ENCODE measurements around the gene FAM120A.

FAM120A gene

DNA sequence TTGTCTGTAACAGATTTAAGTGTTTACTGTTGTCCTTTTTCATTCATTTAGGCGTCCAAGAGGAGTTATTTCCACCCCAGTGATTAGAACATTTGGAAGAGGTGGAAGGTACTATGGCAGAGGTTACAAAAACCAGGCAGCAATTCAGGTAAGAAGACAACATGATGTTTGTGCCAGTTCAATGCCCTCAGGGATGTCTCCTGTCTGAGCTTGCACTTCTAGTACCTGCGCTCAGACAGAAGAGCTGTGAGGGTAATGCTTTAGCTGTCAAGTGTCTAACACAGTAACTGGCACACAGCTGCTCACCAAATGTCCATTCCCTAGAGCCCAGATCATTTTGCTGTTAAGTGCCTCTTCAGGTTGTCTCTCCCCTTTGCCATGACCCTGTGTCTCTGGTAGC is 110.7 kb downstream of the FAM120A start:
- DNase-seq = no peak

DNA sequence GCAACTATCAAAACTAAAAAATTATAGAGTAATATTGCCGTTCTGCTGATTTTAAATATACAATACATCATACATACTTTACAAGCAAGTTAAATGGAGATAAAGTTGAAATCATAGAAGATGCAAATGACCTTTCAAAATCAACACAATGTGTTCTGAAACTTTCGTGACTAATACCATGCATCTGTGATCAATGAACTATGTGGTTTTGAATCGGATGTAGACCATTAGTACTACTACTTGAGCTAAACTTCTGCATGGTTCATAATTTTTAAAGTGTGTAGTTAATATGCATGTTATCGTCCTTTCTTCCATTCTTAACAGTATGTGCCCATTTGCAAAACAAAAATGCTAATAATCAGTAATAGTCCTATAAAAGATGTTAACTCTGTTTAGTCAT is 113.6 kb downstream of the FAM120A start:
- no peak for DNase-seq

GRCh38 chr9:93566408-93567270 is 115.2 kb downstream of the FAM120A start:
- peak; percentile 85 for DNase-seq

- DNase-seq = no peak
Measured at GRCh38 chr9:93567271-93567959, 115.9 kb downstream of the FAM120A start.

- no peak for DNase-seq
Measured at GRCh38 chr9:93568169-93568568, 116.7 kb downstream of the FAM120A start.

DNA sequence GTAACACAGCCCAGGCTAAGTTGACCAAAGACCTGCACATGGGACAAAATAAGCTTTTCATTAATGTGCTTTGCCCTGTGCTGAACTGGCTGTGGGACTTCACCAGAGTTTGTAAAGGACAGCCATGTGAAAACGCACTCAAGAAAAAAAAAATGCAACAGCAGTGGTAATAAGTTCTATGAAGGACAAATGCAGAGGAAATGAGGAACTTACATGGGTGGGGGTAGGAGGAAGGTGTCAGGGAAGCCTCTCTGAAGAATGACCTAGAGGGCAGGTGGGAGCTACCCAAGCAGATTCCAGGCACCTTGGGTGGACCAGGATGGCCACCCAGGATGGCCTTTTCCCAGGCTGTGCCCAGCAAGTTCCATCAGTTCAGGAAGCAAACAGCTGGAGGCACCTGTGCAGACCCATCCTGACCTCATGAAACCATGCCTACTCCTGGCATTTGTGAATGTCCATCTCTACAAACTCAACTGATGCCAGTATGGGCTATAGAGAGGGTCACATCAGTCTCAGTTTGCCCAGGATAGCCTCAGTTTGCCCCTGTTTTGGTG is 118.2 kb downstream of the FAM120A start:
- no peak for DNase-seq

- DNase-seq = no peak
Measured at GRCh38 chr9:93572221-93572620, 120.7 kb downstream of the FAM120A start.

DNA sequence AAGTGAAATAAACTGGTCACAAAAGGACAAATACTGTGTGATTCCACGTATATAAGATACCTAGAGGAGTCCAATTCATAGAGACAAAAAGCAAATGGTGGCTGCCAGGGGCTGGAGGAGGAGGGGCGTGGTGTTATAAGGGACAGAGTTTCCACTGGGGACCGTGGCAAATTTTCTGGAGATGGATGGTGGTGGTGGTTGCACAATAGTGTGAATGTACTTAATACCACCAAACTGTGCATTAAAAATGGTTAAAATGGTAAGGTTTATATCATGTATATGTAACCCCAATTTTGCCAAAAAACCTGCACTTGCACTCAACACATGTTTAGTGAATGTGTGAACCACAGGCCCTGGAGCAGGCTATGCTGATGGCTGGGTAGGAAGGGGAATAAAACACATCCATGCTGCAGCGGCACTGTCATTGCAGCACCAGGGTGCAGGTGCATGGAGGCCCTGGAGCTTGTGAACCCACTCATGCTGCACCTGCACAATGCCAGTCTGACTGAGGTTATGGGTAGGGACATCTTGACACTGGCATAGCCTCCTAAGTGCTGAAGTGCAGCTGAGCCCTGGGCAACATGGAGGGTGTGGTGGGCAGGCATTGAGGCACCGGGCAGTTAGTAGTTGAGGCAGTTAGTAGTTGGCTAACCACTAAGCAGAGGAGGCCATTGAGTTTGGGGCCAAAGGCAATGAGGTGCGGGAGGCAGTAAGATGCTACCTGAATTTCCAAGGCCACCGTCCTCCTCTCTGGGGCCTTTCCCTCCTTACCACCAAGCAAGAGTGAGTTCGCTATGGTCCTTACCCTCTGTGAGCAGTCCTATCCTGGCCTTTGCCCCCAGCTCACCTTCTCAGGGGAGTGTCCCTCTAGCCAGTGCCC is 121.4 kb downstream of the FAM120A start:
- DNase-seq = no peak

DNA sequence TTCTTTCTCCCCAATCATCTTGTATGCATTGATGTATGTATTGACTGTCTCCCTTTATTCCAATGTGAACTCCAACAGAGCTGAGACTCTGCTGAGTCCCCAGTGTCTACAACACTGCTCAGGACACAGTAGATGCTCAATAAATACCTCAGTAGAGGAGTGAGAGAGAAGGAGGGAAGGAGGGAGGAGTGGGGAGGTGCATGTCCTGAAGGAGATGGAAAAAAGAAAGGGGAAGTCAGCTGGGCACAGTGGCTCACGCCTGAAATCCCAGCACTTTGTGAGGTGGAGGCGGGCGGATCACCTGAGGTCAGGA is 122.0 kb downstream of the FAM120A start:
- no peak for DNase-seq

DNA sequence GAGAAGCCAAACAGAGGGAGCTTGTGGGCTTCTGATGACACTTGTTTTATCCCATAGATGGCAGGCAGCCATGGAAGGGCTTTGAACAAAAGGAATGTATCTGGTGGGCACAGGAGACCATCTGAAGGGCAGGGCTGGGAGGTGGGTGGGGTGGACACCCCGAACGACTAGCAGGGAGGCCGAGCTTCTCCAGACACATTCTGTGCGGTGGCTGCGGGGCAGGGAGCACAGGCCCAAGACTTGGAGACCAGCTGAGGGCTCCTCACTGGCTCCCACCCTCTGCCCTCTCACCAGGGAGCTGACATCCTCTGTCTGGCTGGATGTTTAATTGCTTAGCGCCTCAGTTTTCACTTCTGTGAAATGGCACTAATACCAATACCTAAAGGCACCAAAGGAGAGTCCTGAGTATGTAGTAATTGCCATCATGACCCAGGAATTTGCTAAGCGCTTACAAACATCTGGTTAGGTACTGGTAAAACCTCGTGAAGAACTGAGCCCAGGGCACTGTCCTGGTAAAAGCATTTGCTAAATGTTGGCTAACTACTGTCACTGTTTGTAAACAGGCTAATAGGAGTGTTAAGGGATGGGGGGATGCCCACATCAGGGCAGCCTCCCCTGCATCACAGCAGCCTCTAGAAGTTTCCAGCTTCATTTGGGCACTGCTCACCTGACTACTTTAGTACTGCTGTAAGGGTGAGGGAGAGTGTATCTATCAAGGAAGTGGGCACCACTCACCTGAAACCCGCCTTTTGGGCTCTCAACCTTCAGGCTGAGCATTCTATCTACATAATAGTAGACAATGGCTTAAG is 122.8 kb downstream of the FAM120A start:
- DNase-seq = no peak

DNA sequence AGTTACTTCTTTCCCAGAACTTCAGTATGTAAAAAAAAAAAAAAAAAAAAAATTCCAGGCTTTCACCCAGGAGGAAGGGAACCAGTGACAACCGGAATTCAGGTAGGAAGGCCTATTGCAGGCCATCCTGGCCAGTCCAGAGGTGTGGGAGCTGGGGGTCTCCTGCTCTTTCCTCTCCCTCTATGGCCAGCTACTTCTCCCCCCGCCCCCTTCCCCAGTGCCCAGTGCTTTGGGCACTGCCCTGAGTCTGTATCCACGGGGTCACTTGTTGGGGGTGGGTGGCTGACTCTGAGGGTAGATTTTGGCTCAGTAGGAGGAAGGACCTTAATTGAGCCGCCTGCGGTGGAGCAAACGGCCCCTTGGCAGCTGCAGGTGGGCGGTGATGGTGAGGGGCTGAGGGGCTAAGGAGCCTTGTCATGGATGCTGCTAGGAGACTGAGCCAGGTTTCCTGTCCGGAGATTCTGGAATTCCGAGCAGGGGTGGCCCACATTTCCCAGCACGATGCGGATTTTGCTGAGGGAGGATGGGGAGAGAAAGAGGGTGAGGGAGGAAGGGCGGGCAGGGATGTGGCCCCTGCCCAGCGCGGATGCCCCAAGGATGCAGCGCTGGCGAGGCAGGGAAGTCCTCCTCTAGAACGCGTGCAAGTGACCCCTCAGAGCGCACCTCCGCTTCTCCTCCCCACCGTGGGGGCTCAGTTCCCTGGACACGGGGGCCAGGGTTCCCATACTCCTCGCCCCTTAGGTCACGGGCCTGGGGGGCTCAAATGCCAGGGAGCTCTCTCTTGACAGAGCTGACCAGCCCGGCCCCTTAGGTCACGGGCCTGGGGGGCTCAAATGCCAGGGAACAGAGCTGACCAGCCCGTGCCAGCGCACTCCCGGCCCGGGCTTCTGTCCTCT is 123.7 kb downstream of the FAM120A start:
- DNase-seq = no peak

- no peak for DNase-seq
Measured at GRCh38 chr9:93575796-93576257, 124.3 kb downstream of the FAM120A start.

GRCh38 chr9:93576258-93577077 is 125.0 kb downstream of the FAM120A start, which contains the start of gene PHF2:
Gene PHF2 (plus strand): TSS chr9:93576584. CDS start chr9:93576774, 190 bp downstream.
- no peak for DNase-seq

DNA sequence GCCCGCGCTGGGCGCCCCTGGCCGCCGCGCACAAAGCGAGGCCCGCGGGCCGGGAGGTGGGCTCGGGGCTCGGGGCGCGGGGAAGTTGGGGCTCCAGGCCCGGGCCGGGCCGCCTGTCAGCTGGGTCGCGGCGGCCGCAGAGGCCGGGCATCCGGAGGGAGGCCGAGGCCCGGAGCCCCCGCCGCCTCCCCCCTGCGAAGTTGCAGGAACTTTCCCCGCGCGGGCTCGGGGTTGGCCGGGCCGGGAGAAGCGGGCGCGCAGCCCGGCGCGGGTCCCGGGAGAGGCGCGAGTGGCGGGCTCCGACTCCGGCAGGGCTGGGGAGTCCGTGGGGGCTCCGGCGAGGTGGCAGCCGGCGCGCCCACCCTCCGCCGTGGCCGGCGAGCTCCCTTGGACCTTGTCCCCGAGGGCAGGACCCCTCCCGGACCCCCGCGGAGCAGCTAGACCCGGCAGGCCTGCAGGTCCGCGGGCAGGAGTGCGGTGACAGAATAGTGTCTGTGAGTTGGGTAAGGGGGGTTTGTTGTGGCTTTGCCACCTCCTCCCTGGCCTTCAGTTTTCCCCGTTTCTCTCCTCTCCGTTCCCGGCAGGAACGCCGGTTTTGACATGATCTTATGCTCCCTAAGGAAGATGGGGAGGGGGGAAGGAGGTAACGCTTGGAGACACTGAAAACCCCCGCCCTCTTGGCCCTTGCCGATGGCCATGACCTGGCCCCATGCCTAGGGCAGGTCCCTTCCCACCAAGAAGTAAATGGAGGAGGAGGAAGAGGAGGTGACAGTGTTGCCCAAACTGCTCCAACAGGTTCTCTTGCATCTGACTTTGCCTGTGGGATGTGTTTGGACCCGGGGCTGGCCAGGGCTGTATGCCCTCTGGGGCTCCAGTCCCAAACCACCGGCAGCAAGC is 125.8 kb downstream of the FAM120A start:
- no peak for DNase-seq

GRCh38 chr9:93577975-93578682 is 126.6 kb downstream of the FAM120A start:
- no peak for DNase-seq

DNA sequence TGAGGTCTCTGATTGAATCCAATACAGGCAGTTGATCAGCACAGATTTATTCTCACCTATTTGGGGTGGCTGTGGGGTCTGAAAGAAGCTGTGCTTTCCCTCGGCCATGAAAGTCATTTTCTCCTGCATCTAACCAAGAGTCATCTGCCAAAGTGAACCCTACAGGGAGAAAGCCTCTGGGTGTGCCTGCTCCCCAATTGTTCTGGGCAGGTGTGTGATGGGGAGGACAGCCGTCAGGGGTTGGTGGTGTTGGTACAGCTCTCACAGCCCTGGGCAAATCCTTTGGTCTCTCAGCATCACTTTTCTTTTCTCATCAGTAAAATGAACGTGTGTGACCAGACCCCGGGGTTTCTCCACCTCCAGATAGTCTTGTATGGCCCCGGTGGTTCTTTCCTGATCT is 127.4 kb downstream of the FAM120A start:
- no peak for DNase-seq

GRCh38 chr9:93579711-93580516 is 128.4 kb downstream of the FAM120A start:
- no peak for DNase-seq
